Naive thymus-derived CD8-positive, alpha-beta T cell (primary cell): ENCODE results near the gene ERN1. TPM values are rescaled to one million over a fixed set of nuclear protein-coding genes. Genes with fewer than 3 reads are reported as not detected.

Experiments
- ATAC-seq, 2 donors: fragments of 150-1000 bp; cut with Tn5 transposase in 1 of 2; sonication (Bioruptor Pico), chemical (Tn5 transposase) in 1 of 2; 1 replicate in 1 of 2; 2 replicates in 1 of 2; pipeline ENCODE4 v1.10.0; 2021; ENCODE audit warnings: mild to moderate bottlenecking in 2 of 2, moderate library complexity in 2 of 2
- POLR2A ChIA-PET: fragments of 350-600 bp; sonication (Branson Sonifier 250); formaldehyde crosslinking; loops from one replicate; lab custom pipeline; 2021; ENCODE audit warnings: antibody characterized with exemption; lab: Charles Lee
- DNase-seq, 10 donors: peaks; one replicate each; pipeline versions ENCODE4 v3.0.0 to v3.0.0-alpha.2; 2020 to 2022
- H3K27ac Mint-ChIP-seq, 10 donors: one replicate each; pipeline ENCODE4 v1.8.0; 2020 to 2022; ENCODE audit warnings: mild to moderate bottlenecking in 10 of 10, mixed read lengths in 10 of 10, moderate library complexity in 4 of 10, inconsistent platforms in 1 of 10
- H3K27me3 Mint-ChIP-seq, 5 donors: one replicate each; pipeline ENCODE4 v1.8.0; 2021 to 2022; ENCODE audit warnings: mixed read lengths in 5 of 5
- H3K36me3 Mint-ChIP-seq, 3 donors: one replicate each; pipeline ENCODE4 v1.8.0; 2020 to 2022; ENCODE audit warnings: mixed read lengths in 3 of 3, mild to moderate bottlenecking in 2 of 3, inconsistent platforms in 1 of 3
- H3K4me1 Mint-ChIP-seq, 4 donors: one replicate each; pipeline ENCODE4 v1.8.0; 2021 to 2022; ENCODE audit warnings: mixed read lengths in 4 of 4
- H3K4me3 Mint-ChIP-seq, 10 donors: one replicate each; pipeline ENCODE4 v1.8.0; 2020 to 2022; ENCODE audit warnings: mild to moderate bottlenecking in 10 of 10, mixed read lengths in 10 of 10, moderate library complexity in 6 of 10, inconsistent platforms in 1 of 10
- H3K9me3 Mint-ChIP-seq, 9 donors: one replicate each; pipeline ENCODE4 v1.8.0; 2020 to 2022; ENCODE audit warnings: mixed read lengths in 9 of 9, mild to moderate bottlenecking in 3 of 9, inconsistent platforms in 1 of 9, moderate library complexity in 1 of 9
- polyA plus RNA-seq, 3 donors: library from polyadenylated mRNA; unstranded; fragments of 300-500 nt; fragmentation: Illumina TruSeq; gene quantifications; one replicate each; pipeline ENCODE4 v1.2.3, GENCODE V29; 2021
- total RNA-seq, 8 experiments: library from RNA in 2 of 8; stranded (reverse) in 2 of 8; gene quantifications; one replicate each; pipeline ENCODE4 v1.2.3 and lab custom pipeline; 2021 to 2026

ERN1 gene
- total and polyA plus RNA-seq, 5 experiments from 2014 or later: 9.3 to 24.0 (median 21.2) TPM

GRCh38 chr17:64048805-64049204, 81.1 kb downstream of the ERN1 start:
- ATAC-seq: no peak
- Mint-ChIP-seq H3K4me1 (peaks cover 12 to 34% (median 24%) of the 10 kb centered on the region in 4 donors), H3K4me3 (no peak overlapping the region), H3K9me3 (no peaks in the 10 kb centered on the region), H3K27ac (peak overlapping the region in 3 of 10 donors; percentile 46 to 91 (median 91)), H3K27me3 (no peaks in the 10 kb centered on the region), H3K36me3 (peaks cover 0 to 54% (median 36%) of the 10 kb centered on the region in 3 donors)
- POLR2A ChIA-PET: interaction anchor here (0.6 kb wide), 1 partner anchor 28 kb away, joined by 4 read pairs; the partner anchor contains the start of gene ICAM2
- no peak for DNase-seq

GRCh38 chr17:64045176-64045575, 84.8 kb downstream of the ERN1 start:
- peaks cover 0 to 13% (median 6%) of the 10 kb centered on the region in 4 donors for H3K4me1 Mint-ChIP-seq
- H3K27ac Mint-ChIP-seq: peak overlapping the region in 1 of 10 donors; percentile 26
- POLR2A ChIA-PET: interaction anchor here (0.8 kb wide), 1 partner anchor 14 kb away, joined by 3 read pairs; no protein-coding TSS in a partner anchor
- DNase-seq (no peak), ATAC-seq (no peak)
- no peaks in the 10 kb centered on the region for H3K9me3 Mint-ChIP-seq
- peaks cover 0 to 50% (median 40%) of the 10 kb centered on the region in 3 donors for H3K36me3 Mint-ChIP-seq
- H3K4me3 Mint-ChIP-seq: no peak overlapping the region
- H3K27me3 Mint-ChIP-seq: no peaks in the 10 kb centered on the region

- Mint-ChIP-seq H3K4me3 (no peak overlapping the region), H3K27ac (peak overlapping the region in 1 of 10 donors; percentile 71), H3K4me1 (peaks cover 0 to 4% (median under 1%) of the 10 kb centered on the region in 4 donors), H3K36me3 (peaks cover 0 to 54% (median 38%) of the 10 kb centered on the region in 3 donors), H3K27me3 (no peaks in the 10 kb centered on the region), H3K9me3 (no peaks in the 10 kb centered on the region)
- POLR2A ChIA-PET: interaction anchor here (1.0 to 1.6 kb wide), 3 partner anchors 13 to 103 kb away, joined by 3 to 5 read pairs (median 4); partner anchors contain the start of gene ICAM2
- no peak for ATAC-seq
- no peak for DNase-seq
Observed at GRCh38 chr17:64042700-64043485, 87.1 kb downstream of the ERN1 start.

GRCh38 chr17:64041912-64042311, 88.0 kb downstream of the ERN1 start:
- H3K27me3 Mint-ChIP-seq: no peaks in the 10 kb centered on the region
- POLR2A ChIA-PET: interaction anchor here (1.0 to 1.6 kb wide), 3 partner anchors 12 to 104 kb away, joined by 3 to 5 read pairs (median 4); partner anchors contain the start of gene ICAM2
- H3K4me3 Mint-ChIP-seq: no peak overlapping the region
- peaks cover 0 to 47% (median 35%) of the 10 kb centered on the region in 3 donors for H3K36me3 Mint-ChIP-seq
- peaks cover 0 to 4% (median 2%) of the 10 kb centered on the region in 4 donors for H3K4me1 Mint-ChIP-seq
- DNase-seq (no peak), ATAC-seq (no peak)
- peak overlapping the region in 3 of 10 donors; percentile 31 to 71 (median 46) for H3K27ac Mint-ChIP-seq
- no peaks in the 10 kb centered on the region for H3K9me3 Mint-ChIP-seq

- DNase-seq (no peak), ATAC-seq (no peak)
- Mint-ChIP-seq H3K27ac (no peak overlapping the region), H3K4me3 (no peak overlapping the region), H3K9me3 (no peaks in the 10 kb centered on the region), H3K4me1 (peaks cover 0 to 4% (median 2%) of the 10 kb centered on the region in 4 donors), H3K36me3 (peaks cover 0 to 30% (median 21%) of the 10 kb centered on the region in 3 donors), H3K27me3 (no peaks in the 10 kb centered on the region)
- POLR2A ChIA-PET: no interaction called here
Observed at GRCh38 chr17:64040206-64040605, 89.7 kb downstream of the ERN1 start.

GRCh38 chr17:64039106-64039400, 90.9 kb downstream of the ERN1 start:
- DNase-seq: no peak
- H3K27me3 Mint-ChIP-seq: no peaks in the 10 kb centered on the region
- H3K4me3 Mint-ChIP-seq: no peak overlapping the region
- POLR2A ChIA-PET: interaction anchor here (0.9 kb wide), 1 partner anchor 48 kb away, joined by 3 read pairs; no protein-coding TSS in a partner anchor
- H3K9me3 Mint-ChIP-seq: no peaks in the 10 kb centered on the region
- H3K27ac Mint-ChIP-seq: no peak overlapping the region
- H3K36me3 Mint-ChIP-seq: peaks cover 0 to 19% (median 12%) of the 10 kb centered on the region in 3 donors
- peaks cover 0 to 4% (median 2%) of the 10 kb centered on the region in 4 donors for H3K4me1 Mint-ChIP-seq
- no peak for ATAC-seq

GRCh38 chr17:64038331-64039105, 91.4 kb downstream of the ERN1 start:
- Mint-ChIP-seq H3K4me1 (peaks cover 0 to 4% (median 2%) of the 10 kb centered on the region in 4 donors), H3K27me3 (no peaks in the 10 kb centered on the region), H3K9me3 (no peaks in the 10 kb centered on the region), H3K4me3 (no peak overlapping the region), H3K36me3 (peaks cover 0 to 14% (median 6%) of the 10 kb centered on the region in 3 donors), H3K27ac (no peak overlapping the region)
- DNase-seq (no peak), ATAC-seq (no peak)
- POLR2A ChIA-PET: interaction anchor here (0.9 kb wide), 1 partner anchor 48 kb away, joined by 3 read pairs; no protein-coding TSS in a partner anchor

GRCh38 chr17:64037802-64038201, 92.1 kb downstream of the ERN1 start:
- Mint-ChIP-seq H3K27ac (no peak overlapping the region), H3K27me3 (no peaks in the 10 kb centered on the region), H3K4me1 (peaks cover 0 to 4% (median 2%) of the 10 kb centered on the region in 4 donors), H3K4me3 (no peak overlapping the region), H3K36me3 (peaks cover 0 to 12% (median 4%) of the 10 kb centered on the region in 3 donors), H3K9me3 (no peaks in the 10 kb centered on the region)
- POLR2A ChIA-PET: no interaction called here
- ATAC-seq: no peak
- no peak for DNase-seq

- Mint-ChIP-seq H3K27me3 (no peaks in the 10 kb centered on the region), H3K27ac (no peak overlapping the region), H3K4me3 (no peak overlapping the region), H3K4me1 (peaks cover 0 to 3% (median 2%) of the 10 kb centered on the region in 4 donors), H3K9me3 (no peaks in the 10 kb centered on the region), H3K36me3 (peaks cover 0 to 9% (median 2%) of the 10 kb centered on the region in 3 donors)
- POLR2A ChIA-PET: interaction anchor here (1.2 kb wide), 1 partner anchor 109 kb away, joined by 4 read pairs; no protein-coding TSS in a partner anchor
- ATAC-seq (no peak), DNase-seq (no peak)
Observed at GRCh38 chr17:64037180-64037579, 92.8 kb downstream of the ERN1 start.

- H3K9me3 Mint-ChIP-seq: no peaks in the 10 kb centered on the region
- H3K4me1 Mint-ChIP-seq: peaks cover 0 to 2% (median 0%) of the 10 kb centered on the region in 4 donors
- peak overlapping the region in 1 of 10 donors; percentile 75 for H3K27ac Mint-ChIP-seq
- peaks cover 0 to 4% (median 0%) of the 10 kb centered on the region in 3 donors for H3K36me3 Mint-ChIP-seq
- POLR2A ChIA-PET: interaction anchor here (1.2 kb wide), 1 partner anchor 109 kb away, joined by 4 read pairs; no protein-coding TSS in a partner anchor
- ATAC-seq (no peak), DNase-seq (no peak)
- H3K27me3 Mint-ChIP-seq: no peaks in the 10 kb centered on the region
- no peak overlapping the region for H3K4me3 Mint-ChIP-seq
Observed at GRCh38 chr17:64036198-64036922, 93.6 kb downstream of the ERN1 start.

GRCh38 chr17:64032081-64032480, 97.9 kb downstream of the ERN1 start:
- H3K27me3 Mint-ChIP-seq: no peaks in the 10 kb centered on the region
- H3K4me3 Mint-ChIP-seq: no peak overlapping the region
- H3K36me3 Mint-ChIP-seq: no peaks in the 10 kb centered on the region
- H3K9me3 Mint-ChIP-seq: no peaks in the 10 kb centered on the region
- POLR2A ChIA-PET: interaction anchor here (1.3 to 8.0 kb wide), 2 partner anchors 98 to 100 kb away, joined by 3 to 87 read pairs; partner anchors contain the start of gene ERN1
- no peak for ATAC-seq
- H3K27ac Mint-ChIP-seq: no peak overlapping the region
- DNase-seq: no peak
- peaks cover 0 to 12% (median 7%) of the 10 kb centered on the region in 4 donors for H3K4me1 Mint-ChIP-seq
